H9 (cell line): Measurements from ENCODE around the gene RHBDF1. TPM values are rescaled to one million over a fixed set of nuclear protein-coding genes. Genes with fewer than 3 reads are reported as not detected.

Source experiments
- DNase-seq: peaks from one replicate; pipeline ENCODE4 v3.0.0-alpha.2; 2017
- H2AFZ ChIP-seq: one replicate; pipeline ENCODE4 v1.6.1; 2013; ENCODE audit warnings: mild to moderate bottlenecking, low read length, control low read depth, moderate library complexity
- H2AK5ac ChIP-seq: 2 replicates; pipeline ENCODE4 v1.6.1; 2013; ENCODE audit warnings: low read length, control low read depth, mixed read lengths; ENCODE audit not compliant: insufficient read length
- H2BK120ac ChIP-seq: one replicate; pipeline ENCODE4 v1.6.1; 2013; ENCODE audit warnings: low read depth, mild to moderate bottlenecking, low read length, control low read depth, inconsistent platforms; ENCODE audit not compliant: poor library complexity, severe bottlenecking
- H2BK12ac ChIP-seq: 2 replicates; pipeline ENCODE4 v1.6.1; 2013; ENCODE audit warnings: low read length, control low read depth, mixed read lengths, low read depth; ENCODE audit not compliant: insufficient read length
- H2BK15ac ChIP-seq: 2 replicates; pipeline ENCODE4 v1.6.1; 2013; ENCODE audit warnings: low read depth, low read length, control low read depth
- H2BK20ac ChIP-seq: one replicate; pipeline ENCODE4 v1.6.1; 2013; ENCODE audit warnings: low read depth, mild to moderate bottlenecking, low read length, control low read depth, inconsistent platforms; ENCODE audit not compliant: poor library complexity, severe bottlenecking
- H2BK5ac ChIP-seq: 2 replicates; pipeline ENCODE4 v1.6.1; 2013; ENCODE audit warnings: low read length, control low read depth, mixed read lengths; ENCODE audit not compliant: insufficient read length
- H3K14ac ChIP-seq: 2 replicates; pipeline ENCODE4 v1.6.1; 2013; ENCODE audit warnings: low read length, control low read depth; ENCODE audit not compliant: insufficient read depth
- H3K18ac ChIP-seq: 2 replicates; pipeline ENCODE4 v1.6.1; 2013; ENCODE audit warnings: low read depth, mild to moderate bottlenecking, mixed read lengths, low read length, control low read depth; ENCODE audit not compliant: insufficient read length
- H3K23ac ChIP-seq: 2 replicates; pipeline ENCODE4 v1.6.1; 2013; ENCODE audit warnings: low read length, control low read depth, mixed read lengths, low read depth; ENCODE audit not compliant: insufficient read length
- H3K23me2 ChIP-seq: 2 replicates; pipeline ENCODE4 v1.6.1; 2013; ENCODE audit warnings: low read depth, mild to moderate bottlenecking, mixed read lengths, low read length, control low read depth; ENCODE audit not compliant: insufficient read length, poor library complexity, severe bottlenecking
- H3K27ac ChIP-seq: 2 replicates; pipeline ENCODE4 v1.5.1; 2013; ENCODE audit warnings: low read length, control low read depth, mixed read lengths, low read depth; ENCODE audit not compliant: insufficient read length
- H3K27me3 ChIP-seq: 2 replicates; pipeline ENCODE4 v1.6.1; 2013; ENCODE audit warnings: low read length, control low read depth, inconsistent platforms; ENCODE audit not compliant: insufficient read depth
- H3K4ac ChIP-seq: 2 replicates; pipeline ENCODE4 v1.6.1; 2013; ENCODE audit warnings: low read depth, mild to moderate bottlenecking, control low read depth, inconsistent platforms, low read length, moderate library complexity
- H3K4me1 ChIP-seq: 2 replicates; pipeline ENCODE4 v1.6.1; 2013; ENCODE audit warnings: low read length, control low read depth, inconsistent platforms; ENCODE audit not compliant: insufficient read depth
- H3K4me2 ChIP-seq: 2 replicates; pipeline ENCODE4 v1.6.1; 2013; ENCODE audit warnings: low read length, control low read depth, mixed read lengths; ENCODE audit not compliant: insufficient read length, insufficient read depth
- H3K56ac ChIP-seq: 2 replicates; pipeline ENCODE4 v1.6.1; 2013; ENCODE audit warnings: low read depth, mild to moderate bottlenecking, mixed read lengths, low read length, control low read depth; ENCODE audit not compliant: insufficient read length
- H3K79me1 ChIP-seq: 2 replicates; pipeline ENCODE4 v1.6.1; 2013; ENCODE audit warnings: low read depth, mild to moderate bottlenecking, moderate library complexity, low read length, control low read depth, inconsistent platforms; ENCODE audit not compliant: insufficient read depth, poor library complexity, severe bottlenecking
- H3K79me2 ChIP-seq: 2 replicates; pipeline ENCODE4 v1.6.1; 2013; ENCODE audit warnings: low read length, control low read depth, inconsistent platforms; ENCODE audit not compliant: insufficient read depth
- H3K9ac ChIP-seq: 2 replicates; pipeline ENCODE4 v1.6.1; 2013; ENCODE audit warnings: low read length, control low read depth, mixed read lengths; ENCODE audit not compliant: insufficient read length; ENCODE audit errors: extremely low read depth
- H3K9me3 ChIP-seq: one replicate; pipeline ENCODE4 v1.6.1; 2013; ENCODE audit warnings: low read depth, low read length, inconsistent platforms; ENCODE audit not compliant: control insufficient read depth
- H3T11ph ChIP-seq: one replicate; pipeline ENCODE4 v1.6.1; 2013; ENCODE audit warnings: mild to moderate bottlenecking, low read length, control low read depth, inconsistent platforms
- H4K20me1 ChIP-seq: one replicate; pipeline ENCODE4 v1.6.1; 2013; ENCODE audit not compliant: control insufficient read depth, insufficient read length, insufficient read depth
- H4K5ac ChIP-seq: 2 replicates; pipeline ENCODE4 v1.6.1; 2013; ENCODE audit warnings: low read depth, mild to moderate bottlenecking, mixed read lengths, low read length, control low read depth; ENCODE audit not compliant: insufficient read length
- H4K8ac ChIP-seq: replicated peaks from 2 replicates; pipeline ENCODE4 v1.6.1; 2013; ENCODE audit warnings: low read length, control low read depth, mixed read lengths, low read depth; ENCODE audit not compliant: insufficient read length
- H4K91ac ChIP-seq: 2 replicates; pipeline ENCODE4 v1.6.1; 2013; ENCODE audit warnings: low read depth, mild to moderate bottlenecking, moderate library complexity, mixed read lengths, low read length, control low read depth; ENCODE audit not compliant: insufficient read length
- H3K27ac Mint-ChIP-seq, 3 experiments: 2 replicates in 2 of 3; 3 replicates in 1 of 3; pipeline ENCODE4 v1.8.0; 2020 to 2021; ENCODE audit warnings: mixed read lengths in 3 of 3, mild to moderate bottlenecking in 1 of 3, moderate library complexity in 1 of 3
- H3K27me3 Mint-ChIP-seq: 2 replicates; pipeline ENCODE4 v1.8.0; 2021; ENCODE audit warnings: low read depth, mild to moderate bottlenecking, moderate library complexity, mixed read lengths
- H3K36me3 Mint-ChIP-seq, 3 experiments: 2 replicates in 2 of 3; 3 replicates in 1 of 3; pipeline ENCODE4 v1.8.0; 2020 to 2021; ENCODE audit warnings: low read depth in 3 of 3, mixed read lengths in 3 of 3; ENCODE audit not compliant: insufficient read depth in 1 of 3
- H3K4me1 Mint-ChIP-seq, 2 experiments: 2 replicates each; pipeline ENCODE4 v1.8.0; 2020; ENCODE audit warnings: mixed read lengths in 2 of 2
- H3K4me3 Mint-ChIP-seq, 2 experiments: 2 replicates in 1 of 2; 3 replicates in 1 of 2; pipeline ENCODE4 v1.8.0; 2020 to 2021; ENCODE audit warnings: mild to moderate bottlenecking in 2 of 2, mixed read lengths in 2 of 2, moderate library complexity in 1 of 2
- H3K9me3 Mint-ChIP-seq, 2 experiments: 2 replicates in 1 of 2; 3 replicates in 1 of 2; pipeline ENCODE4 v1.8.0; 2020; ENCODE audit warnings: mild to moderate bottlenecking in 2 of 2, mixed read lengths in 2 of 2, moderate library complexity in 1 of 2
- CTCF ChIP-seq: fragments of 200-600 bp; sonication (generic); conservative IDR thresholded peaks from 3 replicates; pipeline ENCODE4 v1.8.0; 2021; ENCODE audit warnings: antibody characterized with exemption, mild to moderate bottlenecking
- WGBS: extraction: QIAGEN DNeasy Blood & Tissue Kit; methylation state at CpG from one replicate; pipeline ENCODE4 v1.1.7; 2013; ENCODE audit warnings: missing lambda C conversion rate, low lambda C conversion rate, mixed read lengths; ENCODE audit not compliant: insufficient read length; ENCODE audit errors: extremely low coverage; 5-methylcytosine and 5-hydroxymethylcytosine counted together
- total RNA-seq: library from RNA; stranded (reverse); gene quantifications from 2 replicates; pipeline ENCODE4 v1.2.1, GENCODE V29; 2021

RHBDF1 gene
- total RNA-seq, 1 experiment from 2014 or later = 34.6 TPM

DNA sequence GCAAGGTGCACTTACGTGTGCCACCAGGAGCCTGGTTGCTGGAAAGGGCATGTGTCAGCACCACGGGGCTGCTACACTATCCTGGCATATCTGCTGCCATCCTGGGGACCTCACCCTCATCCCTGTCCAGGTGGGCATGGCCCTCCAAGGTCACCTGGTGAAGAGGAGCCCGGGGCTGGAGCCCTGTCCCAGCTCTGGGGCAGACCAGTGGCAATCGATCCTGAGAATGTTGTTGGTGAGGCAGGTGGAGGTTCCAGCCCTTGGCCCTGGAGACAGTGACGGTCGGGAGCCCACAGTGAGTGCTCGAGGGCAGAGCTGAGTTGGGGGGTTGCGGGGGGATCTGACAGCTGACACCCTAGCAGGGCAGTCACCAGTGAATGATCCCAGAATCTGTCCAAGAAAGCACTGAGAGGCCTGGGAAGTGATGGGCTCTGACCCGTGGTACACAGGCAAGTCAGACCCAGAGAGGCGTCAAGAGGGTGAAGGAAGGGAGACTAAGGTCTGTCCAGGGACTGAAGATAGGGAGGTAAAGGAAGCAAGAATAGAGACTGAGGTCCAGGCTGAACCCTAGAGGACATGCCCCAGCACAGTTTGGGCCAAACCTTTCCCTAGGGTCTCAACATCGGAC, 36.6 kb downstream of the RHBDF1 start:
- H3K27me3 ChIP-seq = no peaks in the 10 kb centered on the region
- no peak overlapping the region for H2BK15ac ChIP-seq
- H2BK20ac ChIP-seq = no peak overlapping the region
- H3T11ph ChIP-seq = no peak overlapping the region
- Mint-ChIP-seq H3K9me3 (no peaks in the 10 kb centered on the region), H3K4me1 (no peaks in the 10 kb centered on the region), H3K27me3 (no peaks in the 10 kb centered on the region), H3K27ac (peak overlapping the region in 2 of 3 experiments; percentile 9 to 26; a peak in 3 of 7 replicates), H3K36me3 (peaks cover 5 to 26% (median 18%) of the 10 kb centered on the region in 3 experiments; a peak in 5 of 7 replicates), H3K4me3 (no peak overlapping the region)
- no peaks in the 10 kb centered on the region for H3K9me3 ChIP-seq
- no peak overlapping the region for H2AFZ ChIP-seq
- H3K14ac ChIP-seq = no peak overlapping the region
- H3K23me2 ChIP-seq = no peaks in the 10 kb centered on the region
- no peak overlapping the region for H2BK120ac ChIP-seq
- no peaks in the 10 kb centered on the region for H4K20me1 ChIP-seq
- no peak for TF ChIP-seq CTCF
- no peak overlapping the region for H3K9ac ChIP-seq
- H3K18ac ChIP-seq = no peak overlapping the region
- no peak overlapping the region for H3K4me2 ChIP-seq
- H3K4me1 ChIP-seq = no peaks in the 10 kb centered on the region
- no peaks in the 10 kb centered on the region for H3K79me2 ChIP-seq
- no peak overlapping the region for H4K5ac ChIP-seq
- H3K79me1 ChIP-seq = no peaks in the 10 kb centered on the region
- no peak overlapping the region for H2BK12ac ChIP-seq
- H3K4ac ChIP-seq = no peak overlapping the region
- WGBS = no CpG with 5 or more reads among the region's 11 CpGs
- H2AK5ac ChIP-seq = no peak overlapping the region
- no peak overlapping the region for H3K27ac ChIP-seq
- no peak overlapping the region for H4K91ac ChIP-seq
- no peak overlapping the region for H2BK5ac ChIP-seq
- H4K8ac ChIP-seq = no peak overlapping the region
- DNase-seq = no peak
- H3K56ac ChIP-seq = no peak overlapping the region
- no peak overlapping the region for H3K23ac ChIP-seq
